Mesothelial cell of epicardium (in vitro differentiated cells): ENCODE results near the gene ARHGEF26. TPM values are rescaled to one million over a fixed set of nuclear protein-coding genes. Genes with fewer than 3 reads are reported as not detected.

Experiments
- DNase-seq, 2 experiments: peaks; one replicate each; pipeline ENCODE4 v3.0.0; 2021; ENCODE audit warnings: low spot score in 2 of 2; ENCODE audit not compliant: unreplicated experiment in 2 of 2
- H3K27ac Mint-ChIP-seq: 2 replicates; pipeline ENCODE4 v1.8.0; 2021; ENCODE audit warnings: mixed read lengths
- H3K27me3 Mint-ChIP-seq: 2 replicates; pipeline ENCODE4 v1.8.0; 2021; ENCODE audit warnings: low read depth, mixed read lengths
- H3K36me3 Mint-ChIP-seq: 2 replicates; pipeline ENCODE4 v1.8.0; 2021; ENCODE audit warnings: mixed read lengths
- H3K4me1 Mint-ChIP-seq: 2 replicates; pipeline ENCODE4 v1.8.0; 2021; ENCODE audit warnings: mixed read lengths
- H3K4me3 Mint-ChIP-seq: 2 replicates; pipeline ENCODE4 v1.8.0; 2021; ENCODE audit warnings: mild to moderate bottlenecking, moderate library complexity, mixed read lengths
- H3K9me3 Mint-ChIP-seq: 2 replicates; pipeline ENCODE4 v1.8.0; 2021; ENCODE audit warnings: mixed read lengths
- total RNA-seq: library from RNA; stranded (reverse); gene quantifications from 3 replicates; pipeline ENCODE4 v1.2.1, GENCODE V29; 2021
- TF ChIP-seq, protein P1 (sequence below): fragments of 200-600 bp; sonication (generic); IDR thresholded peaks from one replicate; pipeline ENCODE4 v1.5.0; 2021; ENCODE audit warnings: antibody characterized with exemption; ENCODE audit not compliant: unreplicated experiment

The ARHGEF26 gene
- total RNA-seq, 1 donor from 2014 or later, result 6.6 TPM

- H3K4me1 Mint-ChIP-seq, result peaks cover 29% of the 10 kb centered on the region
- DNase-seq, result no peak
- no peaks in the 10 kb centered on the region for H3K36me3 Mint-ChIP-seq
- H3K4me3 Mint-ChIP-seq, result no peak overlapping the region
- TF ChIP-seq, protein P1, sequence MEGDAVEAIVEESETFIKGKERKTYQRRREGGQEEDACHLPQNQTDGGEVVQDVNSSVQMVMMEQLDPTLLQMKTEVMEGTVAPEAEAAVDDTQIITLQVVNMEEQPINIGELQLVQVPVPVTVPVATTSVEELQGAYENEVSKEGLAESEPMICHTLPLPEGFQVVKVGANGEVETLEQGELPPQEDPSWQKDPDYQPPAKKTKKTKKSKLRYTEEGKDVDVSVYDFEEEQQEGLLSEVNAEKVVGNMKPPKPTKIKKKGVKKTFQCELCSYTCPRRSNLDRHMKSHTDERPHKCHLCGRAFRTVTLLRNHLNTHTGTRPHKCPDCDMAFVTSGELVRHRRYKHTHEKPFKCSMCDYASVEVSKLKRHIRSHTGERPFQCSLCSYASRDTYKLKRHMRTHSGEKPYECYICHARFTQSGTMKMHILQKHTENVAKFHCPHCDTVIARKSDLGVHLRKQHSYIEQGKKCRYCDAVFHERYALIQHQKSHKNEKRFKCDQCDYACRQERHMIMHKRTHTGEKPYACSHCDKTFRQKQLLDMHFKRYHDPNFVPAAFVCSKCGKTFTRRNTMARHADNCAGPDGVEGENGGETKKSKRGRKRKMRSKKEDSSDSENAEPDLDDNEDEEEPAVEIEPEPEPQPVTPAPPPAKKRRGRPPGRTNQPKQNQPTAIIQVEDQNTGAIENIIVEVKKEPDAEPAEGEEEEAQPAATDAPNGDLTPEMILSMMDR, result no peak
- H3K27me3 Mint-ChIP-seq, result no peaks in the 10 kb centered on the region
- no peak overlapping the region for H3K27ac Mint-ChIP-seq
- no peaks in the 10 kb centered on the region for H3K9me3 Mint-ChIP-seq
These were observed 104.3 kb downstream of the ARHGEF26 start for GRCh38 chr3:154225536-154225935.

- no peak for DNase-seq
- TF ChIP-seq, protein P1, result no peak
- no peak overlapping the region for H3K4me3 Mint-ChIP-seq
- H3K4me1 Mint-ChIP-seq, result peaks cover 29% of the 10 kb centered on the region
- H3K27me3 Mint-ChIP-seq, result no peaks in the 10 kb centered on the region
- H3K36me3 Mint-ChIP-seq, result no peaks in the 10 kb centered on the region
- no peaks in the 10 kb centered on the region for H3K9me3 Mint-ChIP-seq
- no peak overlapping the region for H3K27ac Mint-ChIP-seq
These were observed 106.3 kb downstream of the ARHGEF26 start for GRCh38 chr3:154227531-154227930.

GRCh38 chr3:154228561-154229216 lies 107.5 kb downstream of the ARHGEF26 start:
- Mint-ChIP-seq H3K27ac (peak overlapping the region; percentile 66), H3K36me3 (no peaks in the 10 kb centered on the region), H3K9me3 (no peaks in the 10 kb centered on the region), H3K27me3 (no peaks in the 10 kb centered on the region), H3K4me3 (no peak overlapping the region), H3K4me1 (peaks cover 29% of the 10 kb centered on the region)
- TF ChIP-seq, protein P1, result no peak
- no peak for DNase-seq

- H3K4me1 Mint-ChIP-seq, result peaks cover 29% of the 10 kb centered on the region
- DNase-seq, result no peak
- no peak overlapping the region for H3K4me3 Mint-ChIP-seq
- TF ChIP-seq, protein P1, result no peak
- no peaks in the 10 kb centered on the region for H3K36me3 Mint-ChIP-seq
- no peaks in the 10 kb centered on the region for H3K9me3 Mint-ChIP-seq
- H3K27me3 Mint-ChIP-seq, result no peaks in the 10 kb centered on the region
- H3K27ac Mint-ChIP-seq, result peak overlapping the region; percentile 37
These were observed 108.0 kb downstream of the ARHGEF26 start for GRCh38 chr3:154229217-154229590.

GRCh38 chr3:154235330-154235729 lies 114.1 kb downstream of the ARHGEF26 start:
- TF ChIP-seq, protein P1, result no peak
- no peak overlapping the region for H3K27ac Mint-ChIP-seq
- H3K36me3 Mint-ChIP-seq, result peaks cover 4% of the 10 kb centered on the region
- no peaks in the 10 kb centered on the region for H3K27me3 Mint-ChIP-seq
- H3K4me1 Mint-ChIP-seq, result no peaks in the 10 kb centered on the region
- no peak overlapping the region for H3K4me3 Mint-ChIP-seq
- no peaks in the 10 kb centered on the region for H3K9me3 Mint-ChIP-seq
- DNase-seq, result no peak
